B cell (primary cell): ENCODE measurements around the gene AMMECR1.

Source experiments
- EZH2 ChIP-seq: IDR thresholded peaks from 2 replicates; pipeline ENCODE4 v1.6.1; 2012; ENCODE audit warnings: borderline replicate concordance, low read depth, mild to moderate bottlenecking, moderate library complexity, low read length; ENCODE audit not compliant: insufficient read depth, poor library complexity, severe bottlenecking
- TF ChIP-seq, protein P1 (sequence below): fragments of 200-600 bp; IDR thresholded peaks from one replicate; pipeline ENCODE4 v1.8.0; 2022; ENCODE audit warnings: antibody characterized with exemption, mild to moderate bottlenecking

DNA sequence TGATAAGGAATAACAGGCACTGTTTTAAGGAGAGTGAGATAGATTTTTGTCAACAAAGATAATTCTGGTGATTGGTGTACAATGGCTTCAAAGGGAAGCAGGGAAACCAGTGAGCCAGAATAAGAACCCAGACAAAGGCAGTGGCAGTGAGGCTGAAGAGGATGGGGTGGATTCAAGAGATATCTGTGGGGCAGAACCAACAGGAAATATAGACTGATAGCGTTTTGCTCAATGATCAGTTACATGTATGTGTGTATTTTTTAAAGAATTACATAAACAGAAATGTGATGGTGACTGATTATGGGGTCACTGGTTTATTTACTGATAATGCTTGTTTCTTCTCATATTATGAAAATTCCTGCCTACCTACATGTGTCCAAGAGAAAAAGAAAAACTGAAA is 66.4 kb downstream of the AMMECR1 start:
- no peak for TF ChIP-seq EZH2
- TF ChIP-seq, protein P1, sequence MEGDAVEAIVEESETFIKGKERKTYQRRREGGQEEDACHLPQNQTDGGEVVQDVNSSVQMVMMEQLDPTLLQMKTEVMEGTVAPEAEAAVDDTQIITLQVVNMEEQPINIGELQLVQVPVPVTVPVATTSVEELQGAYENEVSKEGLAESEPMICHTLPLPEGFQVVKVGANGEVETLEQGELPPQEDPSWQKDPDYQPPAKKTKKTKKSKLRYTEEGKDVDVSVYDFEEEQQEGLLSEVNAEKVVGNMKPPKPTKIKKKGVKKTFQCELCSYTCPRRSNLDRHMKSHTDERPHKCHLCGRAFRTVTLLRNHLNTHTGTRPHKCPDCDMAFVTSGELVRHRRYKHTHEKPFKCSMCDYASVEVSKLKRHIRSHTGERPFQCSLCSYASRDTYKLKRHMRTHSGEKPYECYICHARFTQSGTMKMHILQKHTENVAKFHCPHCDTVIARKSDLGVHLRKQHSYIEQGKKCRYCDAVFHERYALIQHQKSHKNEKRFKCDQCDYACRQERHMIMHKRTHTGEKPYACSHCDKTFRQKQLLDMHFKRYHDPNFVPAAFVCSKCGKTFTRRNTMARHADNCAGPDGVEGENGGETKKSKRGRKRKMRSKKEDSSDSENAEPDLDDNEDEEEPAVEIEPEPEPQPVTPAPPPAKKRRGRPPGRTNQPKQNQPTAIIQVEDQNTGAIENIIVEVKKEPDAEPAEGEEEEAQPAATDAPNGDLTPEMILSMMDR = no peak
